IMR-90 (cell line): ENCODE results near the gene HSPH1. TPM values are rescaled to one million over a fixed set of nuclear protein-coding genes. Genes with fewer than 3 reads are reported as not detected.

Source experiments
- ATAC-seq: fragments of 200-7000 bp; cut with Tn5 transposase; 2 replicates; pipeline ENCODE4 v1.9.1; 2020; ENCODE audit warnings: low read depth, mild to moderate bottlenecking, moderate library complexity
- BruUV-seq: library from RNA; stranded (reverse); fragments of 400-500 nt; replicated peaks from 2 replicates; lab custom pipeline; 2021; lab: Mats Ljungman, UMichigan
- CTCF ChIA-PET: fragments of 300-600 bp; formaldehyde crosslinking; extraction: SDS; loops from one replicate; lab custom pipeline; 2021; ENCODE audit warnings: antibody characterized with exemption; lab: Yijun Ruan, JAX
- POLR2A ChIA-PET: fragments of 300-600 bp; sonication (Branson Sonifier 250); formaldehyde crosslinking; loops from one replicate; lab custom pipeline; 2022; ENCODE audit warnings: antibody characterized with exemption; ENCODE audit not compliant: unreplicated experiment; lab: Charles Lee
- DNase-seq: peaks from one replicate; pipeline ENCODE4 v3.0.0; 2013
- H2AFZ ChIP-seq: replicated peaks from 2 replicates; pipeline ENCODE3; 2013; ENCODE audit warnings: low read length, mild to moderate bottlenecking; ENCODE audit not compliant: poor library complexity
- H2AK5ac ChIP-seq: 2 replicates; pipeline ENCODE4 v1.6.1; 2013; ENCODE audit warnings: low read depth, low read length, inconsistent platforms
- H2AK9ac ChIP-seq: replicated peaks from 2 replicates; pipeline ENCODE3; 2013; ENCODE audit warnings: mild to moderate bottlenecking, low read depth, low read length, moderate library complexity; ENCODE audit not compliant: poor library complexity
- H2BK120ac ChIP-seq: 2 replicates; pipeline ENCODE4 v1.6.1; 2013; ENCODE audit warnings: low read depth, low read length, inconsistent platforms
- H2BK15ac ChIP-seq: 3 replicates; pipeline ENCODE4 v1.6.1; 2013; ENCODE audit warnings: low read depth, low read length, inconsistent platforms
- H2BK20ac ChIP-seq: 2 replicates; pipeline ENCODE4 v1.6.1; 2013; ENCODE audit warnings: low read depth, mild to moderate bottlenecking, inconsistent platforms, low read length, moderate library complexity
- H2BK5ac ChIP-seq: 2 replicates; pipeline ENCODE4 v1.6.1; 2013; ENCODE audit warnings: mild to moderate bottlenecking, low read depth, low read length, inconsistent platforms; ENCODE audit not compliant: poor library complexity, severe bottlenecking
- H3K14ac ChIP-seq: replicated peaks from 2 replicates; pipeline ENCODE4 v1.6.1; 2013; ENCODE audit warnings: low read depth, low read length, inconsistent platforms
- H3K18ac ChIP-seq: 2 replicates; pipeline ENCODE4 v1.6.1; 2013; ENCODE audit warnings: low read depth, low read length, control low read depth
- H3K23ac ChIP-seq: 2 replicates; pipeline ENCODE4 v1.6.1; 2013; ENCODE audit warnings: low read depth, low read length, inconsistent platforms
- H3K27ac ChIP-seq: 2 replicates; pipeline ENCODE4 v1.5.1; 2013; ENCODE audit warnings: mild to moderate bottlenecking, control low read depth, low read length; ENCODE audit not compliant: insufficient read depth
- H3K27me3 ChIP-seq: 2 replicates; pipeline ENCODE4 v1.6.1; 2013; ENCODE audit warnings: low read length; ENCODE audit not compliant: control insufficient read depth, insufficient read depth
- H3K36me3 ChIP-seq: 2 replicates; pipeline ENCODE4 v1.6.1; 2013; ENCODE audit warnings: low read length, mixed read lengths; ENCODE audit not compliant: control insufficient read depth, insufficient read depth
- H3K4ac ChIP-seq: 2 replicates; pipeline ENCODE4 v1.6.1; 2013; ENCODE audit warnings: low read depth, low read length, inconsistent platforms
- H3K4me1 ChIP-seq: 2 replicates; pipeline ENCODE4 v1.6.1; 2013; ENCODE audit warnings: low read length, mixed read lengths; ENCODE audit not compliant: control insufficient read depth, insufficient read depth
- H3K4me2 ChIP-seq: 2 replicates; pipeline ENCODE4 v1.6.1; 2013; ENCODE audit warnings: low read depth, mild to moderate bottlenecking, control low read depth, low read length, moderate library complexity
- H3K4me3 ChIP-seq: 2 replicates; pipeline ENCODE4 v1.5.1; 2013; ENCODE audit warnings: low read depth, mild to moderate bottlenecking, control low read depth, low read length, moderate library complexity; ENCODE audit not compliant: insufficient read depth
- H3K56ac ChIP-seq: 2 replicates; pipeline ENCODE4 v1.6.1; 2013; ENCODE audit warnings: low read length, inconsistent platforms; ENCODE audit not compliant: insufficient read depth; ENCODE audit errors: extremely low read depth
- H3K79me1 ChIP-seq, 2 experiments: 2 replicates each; pipeline ENCODE4 v1.6.1; 2013; ENCODE audit warnings: low read length in 2 of 2, inconsistent platforms in 1 of 2, low read depth in 1 of 2
- H3K9ac ChIP-seq: 2 replicates; pipeline ENCODE4 v1.6.1; 2013; ENCODE audit warnings: low read depth, low read length, control low read depth
- H3K9me1 ChIP-seq: 2 replicates; pipeline ENCODE4 v1.6.1; 2013; ENCODE audit warnings: low read length, inconsistent platforms; ENCODE audit not compliant: insufficient read depth
- H3K9me3 ChIP-seq: 2 replicates; pipeline ENCODE4 v1.6.1; 2013; ENCODE audit warnings: low read length; ENCODE audit not compliant: control insufficient read depth, insufficient read depth
- H4K20me1 ChIP-seq: 2 replicates; pipeline ENCODE4 v1.6.1; 2013; ENCODE audit warnings: low read length, inconsistent platforms; ENCODE audit not compliant: insufficient read depth
- H4K5ac ChIP-seq: 2 replicates; pipeline ENCODE4 v1.6.1; 2013; ENCODE audit warnings: mild to moderate bottlenecking, low read depth, low read length, control low read depth
- H4K8ac ChIP-seq, 2 experiments: 2 replicates each; pipeline ENCODE4 v1.6.1; 2013; ENCODE audit warnings: low read depth in 2 of 2, low read length in 2 of 2, control low read depth in 1 of 2, inconsistent platforms in 1 of 2
- H4K91ac ChIP-seq: 2 replicates; pipeline ENCODE4 v1.6.1; 2013; ENCODE audit warnings: low read depth, low read length, inconsistent platforms; ENCODE audit not compliant: insufficient read depth
- BHLHE40 ChIP-seq: fragments of 150-350 bp; IDR thresholded peaks from 2 replicates; pipeline ENCODE4 v1.6.1; 2016; ENCODE audit warnings: mild to moderate bottlenecking, low read depth, low read length
- CEBPB ChIP-seq: IDR thresholded peaks from 2 replicates; pipeline ENCODE4 v1.6.1; 2012; ENCODE audit warnings: low read depth, low read length, improper control_type of control experiment
- CHD1 ChIP-seq: IDR thresholded peaks from 2 replicates; pipeline ENCODE4 v1.6.1; 2012; ENCODE audit warnings: low read depth, low read length, improper control_type of control experiment
- FOS ChIP-seq: fragments of 150-350 bp; IDR thresholded peaks from 2 replicates; pipeline ENCODE4 v1.6.1; 2016; ENCODE audit warnings: low read depth, low read length
- MAFK ChIP-seq: IDR thresholded peaks from 2 replicates; pipeline ENCODE4 v1.6.1; 2012; ENCODE audit warnings: low read depth, low read length, improper control_type of control experiment
- MAZ ChIP-seq: IDR thresholded peaks from 2 replicates; pipeline ENCODE4 v1.6.1; 2012; ENCODE audit warnings: low read depth, mild to moderate bottlenecking, low read length, improper control_type of control experiment, moderate library complexity, borderline replicate concordance
- MXI1 ChIP-seq: IDR thresholded peaks from 2 replicates; pipeline ENCODE4 v1.6.1; 2012; ENCODE audit warnings: low read depth, mild to moderate bottlenecking, low read length, moderate library complexity, borderline replicate concordance
- NFE2L2 ChIP-seq: fragments of 150-350 bp; IDR thresholded peaks from 2 replicates; pipeline ENCODE4 v1.6.1; 2016; ENCODE audit warnings: low read depth, mild to moderate bottlenecking, low read length
- POLR2A ChIP-seq: IDR thresholded peaks from 2 replicates; pipeline ENCODE4 v1.6.1; 2012; ENCODE audit warnings: mild to moderate bottlenecking, low read depth, low read length
- RAD21 ChIP-seq: IDR thresholded peaks from 2 replicates; pipeline ENCODE4 v1.6.1; 2012; ENCODE audit warnings: low read length, improper control_type of control experiment
- RCOR1 ChIP-seq: IDR thresholded peaks from 2 replicates; pipeline ENCODE4 v1.6.1; 2012; ENCODE audit warnings: mild to moderate bottlenecking, low read length, improper control_type of control experiment; ENCODE audit not compliant: insufficient replicate concordance
- RFX5 ChIP-seq: IDR thresholded peaks from 2 replicates; pipeline ENCODE4 v1.8.0; 2012; ENCODE audit warnings: low read depth, mild to moderate bottlenecking, low read length, moderate library complexity
- SMC3 ChIP-seq: fragments of 150-350 bp; IDR thresholded peaks from 2 replicates; pipeline ENCODE4 v1.6.1; 2016; ENCODE audit warnings: low read depth, mild to moderate bottlenecking, antibody characterized with exemption, low read length, moderate library complexity
- dilution Hi-C: fragments of 300-500 bp; cut with HindIII; formaldehyde crosslinking; loops from one replicate; pipeline ENCODE4 v1.14.3; 2018; ENCODE audit warnings: low sequenced_read_pairs; ENCODE audit not compliant: unreplicated experiment
- in situ Hi-C: fragments of 300-500 bp; cut with MboI; formaldehyde crosslinking; loops from 3 replicates; pipeline ENCODE4 v1.14.3; 2019; ENCODE audit warnings: low sequenced_read_pairs, inconsistent platforms, mixed read lengths
- intact Hi-C: fragments of 100-400 bp; cut with micrococcal nuclease; formaldehyde crosslinking; loops from 2 replicates; pipeline ENCODE4 v1.10.0; 2022
- polyA plus RNA-seq, 3 experiments: library from polyadenylated mRNA; depleted of rRNA; stranded (reverse); fragments of >200 nt; gene quantifications; 2 replicates each; pipeline ENCODE4 v1.2.3, GENCODE V29; 2012; ENCODE audit warnings: low replicate concordance in 1 of 3
- total RNA-seq: library from RNA; depleted of rRNA; stranded (reverse); fragments of >200 nt; gene quantifications from 2 replicates; pipeline ENCODE4 v1.2.3, GENCODE V29; 2012
- TF ChIP-seq, protein P1 (sequence below): fragments of 150-350 bp; IDR thresholded peaks from 2 replicates; pipeline ENCODE4 v1.6.1; 2017; ENCODE audit warnings: mild to moderate bottlenecking, antibody characterized with exemption, low read length, low read depth
- TF ChIP-seq, protein P2 (sequence below): conservative IDR thresholded peaks from 2 replicates; pipeline ENCODE4 v1.5.1; 2012; ENCODE audit warnings: mild to moderate bottlenecking, low read depth, low read length, improper control_type of control experiment
- TF ChIP-seq, protein P3 (sequence below): fragments of 150-350 bp; IDR thresholded peaks from 2 replicates; pipeline ENCODE4 v1.6.1; 2016; ENCODE audit warnings: low read depth, mild to moderate bottlenecking, low read length, moderate library complexity, borderline replicate concordance

The HSPH1 gene
- total and polyA plus RNA-seq, 2 of the 4 experiments (the other 2 are of a cell fraction) = 36.8 to 40.3 TPM

DNA sequence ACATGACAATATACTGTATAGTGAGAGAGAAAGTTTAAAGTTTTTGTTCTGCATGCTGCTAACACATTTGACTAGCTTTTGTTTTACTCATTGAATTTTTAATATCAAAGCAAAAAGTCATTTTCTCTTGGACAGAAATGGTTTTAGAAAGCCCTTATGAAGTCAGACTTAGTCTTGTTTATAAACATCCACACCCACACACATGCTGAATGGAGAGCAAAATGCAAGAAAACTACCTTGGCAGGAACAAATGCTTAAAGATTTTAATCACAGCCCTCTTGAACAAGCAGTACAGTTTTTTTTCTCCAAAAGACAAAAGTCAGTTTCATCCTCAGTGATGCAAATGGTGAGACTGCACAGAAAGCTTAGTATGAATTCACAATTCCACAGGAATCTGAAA, 25.0 kb downstream of the HSPH1 start:
- Histone ChIP-seq H2AK9ac (no peak overlapping the region), H3K9ac (no peak overlapping the region), H4K8ac (no peak overlapping the region), H3K9me1 (no peaks in the 10 kb centered on the region), H4K20me1 (0 out of 2 replicates have a peak, but pooled peaks cover 2% of the 10 kb centered on the region), H3K9me3 (no peaks in the 10 kb centered on the region), H2BK20ac (no peak overlapping the region), H3K27me3 (no peaks in the 10 kb centered on the region), H3K23ac (no peak overlapping the region), H3K27ac (no peak overlapping the region), H3K18ac (no peak overlapping the region), H3K4me3 (no peak overlapping the region), H3K56ac (no peak overlapping the region), H2AK5ac (no peak overlapping the region), H2BK15ac (no peak overlapping the region), H4K91ac (no peak overlapping the region), H3K14ac (no peak overlapping the region), H3K36me3 (peaks cover 31% of the 10 kb centered on the region), H3K79me1 (peaks cover under 1 to 5% of the 10 kb centered on the region in 2 experiments), H4K5ac (no peak overlapping the region), H2BK5ac (no peak overlapping the region), H3K4me2 (no peak overlapping the region), H3K4ac (no peak overlapping the region), H2AFZ (no peak overlapping the region), H3K4me1 (peaks cover 2% of the 10 kb centered on the region; the same call in 1 of the 2 replicates), H2BK120ac (no peak overlapping the region)
- TSS peak; percentile 97 for BruUV-seq
- DNase-seq (peak; percentile 57), ATAC-seq (no peak; the same call in 1 of the 2 replicates)
- in situ Hi-C loops (no loop called here), intact Hi-C loops (loop anchor here (10.0 kb wide), 1 partner anchor 252 kb away; no protein-coding TSS in a partner anchor), dilution Hi-C loops (no loop called here)
- ChIA-PET CTCF (no interaction called here), POLR2A (interaction anchor here (0.6 kb wide), 1 partner anchor 101 kb away, joined by 3 read pairs; no protein-coding TSS in a partner anchor)
- no peak for TF ChIP-seq MAFK
- TF ChIP-seq, protein P1, sequence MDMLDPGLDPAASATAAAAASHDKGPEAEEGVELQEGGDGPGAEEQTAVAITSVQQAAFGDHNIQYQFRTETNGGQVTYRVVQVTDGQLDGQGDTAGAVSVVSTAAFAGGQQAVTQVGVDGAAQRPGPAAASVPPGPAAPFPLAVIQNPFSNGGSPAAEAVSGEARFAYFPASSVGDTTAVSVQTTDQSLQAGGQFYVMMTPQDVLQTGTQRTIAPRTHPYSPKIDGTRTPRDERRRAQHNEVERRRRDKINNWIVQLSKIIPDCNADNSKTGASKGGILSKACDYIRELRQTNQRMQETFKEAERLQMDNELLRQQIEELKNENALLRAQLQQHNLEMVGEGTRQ = no peak
- TF ChIP-seq, protein P2, sequence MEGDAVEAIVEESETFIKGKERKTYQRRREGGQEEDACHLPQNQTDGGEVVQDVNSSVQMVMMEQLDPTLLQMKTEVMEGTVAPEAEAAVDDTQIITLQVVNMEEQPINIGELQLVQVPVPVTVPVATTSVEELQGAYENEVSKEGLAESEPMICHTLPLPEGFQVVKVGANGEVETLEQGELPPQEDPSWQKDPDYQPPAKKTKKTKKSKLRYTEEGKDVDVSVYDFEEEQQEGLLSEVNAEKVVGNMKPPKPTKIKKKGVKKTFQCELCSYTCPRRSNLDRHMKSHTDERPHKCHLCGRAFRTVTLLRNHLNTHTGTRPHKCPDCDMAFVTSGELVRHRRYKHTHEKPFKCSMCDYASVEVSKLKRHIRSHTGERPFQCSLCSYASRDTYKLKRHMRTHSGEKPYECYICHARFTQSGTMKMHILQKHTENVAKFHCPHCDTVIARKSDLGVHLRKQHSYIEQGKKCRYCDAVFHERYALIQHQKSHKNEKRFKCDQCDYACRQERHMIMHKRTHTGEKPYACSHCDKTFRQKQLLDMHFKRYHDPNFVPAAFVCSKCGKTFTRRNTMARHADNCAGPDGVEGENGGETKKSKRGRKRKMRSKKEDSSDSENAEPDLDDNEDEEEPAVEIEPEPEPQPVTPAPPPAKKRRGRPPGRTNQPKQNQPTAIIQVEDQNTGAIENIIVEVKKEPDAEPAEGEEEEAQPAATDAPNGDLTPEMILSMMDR = no peak
- TF ChIP-seq RFX5 = no peak
- TF ChIP-seq CHD1 = no peak
- no peak for TF ChIP-seq MXI1
- TF ChIP-seq, protein P3, sequence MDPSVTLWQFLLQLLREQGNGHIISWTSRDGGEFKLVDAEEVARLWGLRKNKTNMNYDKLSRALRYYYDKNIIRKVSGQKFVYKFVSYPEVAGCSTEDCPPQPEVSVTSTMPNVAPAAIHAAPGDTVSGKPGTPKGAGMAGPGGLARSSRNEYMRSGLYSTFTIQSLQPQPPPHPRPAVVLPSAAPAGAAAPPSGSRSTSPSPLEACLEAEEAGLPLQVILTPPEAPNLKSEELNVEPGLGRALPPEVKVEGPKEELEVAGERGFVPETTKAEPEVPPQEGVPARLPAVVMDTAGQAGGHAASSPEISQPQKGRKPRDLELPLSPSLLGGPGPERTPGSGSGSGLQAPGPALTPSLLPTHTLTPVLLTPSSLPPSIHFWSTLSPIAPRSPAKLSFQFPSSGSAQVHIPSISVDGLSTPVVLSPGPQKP = no peak
- no peak for TF ChIP-seq CEBPB
- TF ChIP-seq MAZ = no peak
- no peak for TF ChIP-seq BHLHE40
- TF ChIP-seq POLR2A = no peak
- no peak for TF ChIP-seq SMC3
- no peak for TF ChIP-seq FOS
- no peak for TF ChIP-seq RCOR1
- TF ChIP-seq NFE2L2 = no peak
- TF ChIP-seq RAD21 = no peak
